Ovary (tissue), 3 donors: ENCODE measurements around the gene TSACC.

Experiments used
- POLR2A ChIP-seq: fragments of 450-650 bp; IDR thresholded peaks from one replicate; pipeline ENCODE4 v1.6.1; 2017; ENCODE audit warnings: antibody characterized with exemption, mild to moderate bottlenecking, moderate library complexity
- TF ChIP-seq, protein P1 (sequence below), 3 donors: fragments of 450-650 bp in 2 of 3; fragments of 200-600 bp in 1 of 3; IDR thresholded peaks; one replicate each; pipeline versions ENCODE4 v1.5.1 to v1.8.0; 2016 to 2022; ENCODE audit warnings: antibody characterized with exemption in 3 of 3, mild to moderate bottlenecking in 1 of 3
- donor health status: DM: no; HTN: no; CAD: no.

DNA sequence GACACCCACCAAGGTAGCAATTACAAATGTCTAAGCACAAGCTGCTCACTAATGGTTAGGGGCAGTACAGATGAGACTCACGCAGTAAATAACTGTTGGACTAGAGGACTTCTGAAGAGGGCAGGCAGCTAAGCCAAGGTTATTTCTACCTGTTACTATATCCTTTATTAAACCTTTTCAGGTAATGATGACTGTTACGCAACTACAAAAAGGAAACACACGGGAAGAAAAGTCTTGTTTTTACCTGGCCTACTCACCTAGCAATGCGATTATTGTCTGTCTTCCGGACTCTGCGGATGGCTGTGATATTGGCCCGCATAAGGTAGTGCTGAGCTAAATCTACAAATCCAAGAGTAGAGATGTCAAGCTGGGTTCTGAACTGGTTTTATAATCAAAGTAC, 21.4 kb upstream of the TSACC start:
- TF ChIP-seq, protein P1, sequence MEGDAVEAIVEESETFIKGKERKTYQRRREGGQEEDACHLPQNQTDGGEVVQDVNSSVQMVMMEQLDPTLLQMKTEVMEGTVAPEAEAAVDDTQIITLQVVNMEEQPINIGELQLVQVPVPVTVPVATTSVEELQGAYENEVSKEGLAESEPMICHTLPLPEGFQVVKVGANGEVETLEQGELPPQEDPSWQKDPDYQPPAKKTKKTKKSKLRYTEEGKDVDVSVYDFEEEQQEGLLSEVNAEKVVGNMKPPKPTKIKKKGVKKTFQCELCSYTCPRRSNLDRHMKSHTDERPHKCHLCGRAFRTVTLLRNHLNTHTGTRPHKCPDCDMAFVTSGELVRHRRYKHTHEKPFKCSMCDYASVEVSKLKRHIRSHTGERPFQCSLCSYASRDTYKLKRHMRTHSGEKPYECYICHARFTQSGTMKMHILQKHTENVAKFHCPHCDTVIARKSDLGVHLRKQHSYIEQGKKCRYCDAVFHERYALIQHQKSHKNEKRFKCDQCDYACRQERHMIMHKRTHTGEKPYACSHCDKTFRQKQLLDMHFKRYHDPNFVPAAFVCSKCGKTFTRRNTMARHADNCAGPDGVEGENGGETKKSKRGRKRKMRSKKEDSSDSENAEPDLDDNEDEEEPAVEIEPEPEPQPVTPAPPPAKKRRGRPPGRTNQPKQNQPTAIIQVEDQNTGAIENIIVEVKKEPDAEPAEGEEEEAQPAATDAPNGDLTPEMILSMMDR (IDR thresholded peaks at IDR 0.05): no peak
- no peak for TF ChIP-seq POLR2A
